SH-SY5Y (cell line): ENCODE data around the gene DOCK7.

Experiments
- GATA2 ChIP-seq: IDR thresholded peaks from 2 replicates; pipeline ENCODE4 v1.6.1; 2011; ENCODE audit warnings: mild to moderate bottlenecking, low read depth, low read length
- GATA3 ChIP-seq: IDR thresholded peaks from 2 replicates; pipeline ENCODE4 v1.6.1; 2011; ENCODE audit warnings: low read depth, mild to moderate bottlenecking, low read length, moderate library complexity

GRCh38 chr1:62426237-62426636 lies 261.9 kb downstream of the DOCK7 start:
- no peak for TF ChIP-seq GATA2
- no peak for TF ChIP-seq GATA3
